Measurements from ENCODE around the gene CT55. TPM values are rescaled to one million over a fixed set of nuclear protein-coding genes. Genes with fewer than 3 reads are reported as not detected.
A peak's percentile ranks its signal among the peaks of the same experiment; 100 is the strongest.
"Not testable (repeated sequence)": the region's sequence is repeated elsewhere in the genome, so short reads cannot be mapped to it uniquely, and the experiment has no call there.

CT55 gene
- total RNA-seq = not detected
- long read RNA-seq = 0 reads

DNA sequence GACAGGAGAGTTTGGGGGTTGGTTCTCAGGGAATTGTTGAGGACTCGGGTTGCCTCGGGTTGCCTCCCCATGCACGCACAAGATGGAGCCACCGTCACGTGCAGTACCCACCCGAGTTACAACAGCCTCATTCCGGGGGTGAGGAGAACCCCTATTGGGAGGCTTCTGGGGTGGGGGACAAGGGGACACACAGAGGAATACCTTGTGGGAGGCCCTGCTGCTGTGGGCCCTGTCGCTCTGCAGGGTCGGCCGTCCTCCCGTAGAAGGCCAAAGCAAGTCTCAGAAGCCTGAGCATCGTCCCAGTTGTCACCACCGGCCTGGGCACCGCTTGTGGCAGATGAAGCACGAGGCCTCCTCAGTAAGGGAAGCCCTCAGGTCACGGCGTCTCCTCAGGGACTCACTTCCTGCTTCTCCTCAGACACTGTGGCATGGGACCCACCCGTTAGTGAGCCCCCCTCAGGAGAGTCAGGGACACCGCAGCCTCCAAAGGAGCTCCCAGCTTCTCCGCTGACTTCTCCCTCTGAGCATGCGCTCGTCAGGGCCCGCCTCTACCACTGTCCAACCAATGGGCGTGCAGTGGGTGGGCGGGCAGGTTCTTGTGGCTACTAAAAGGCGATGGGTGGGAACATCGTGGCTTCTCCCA lies at the start of gene CT55:
TSS of gene CT55 (minus strand) at position 522 of the 643 bp plus-strand sequence. CDS start at position 295, 227 bp downstream.
- intact Hi-C loops (cut with DNase I) = no loop called here
- ATAC-seq (no peak), DNase-seq (ENCODE audit: missing footprints) (no peak)

DNA sequence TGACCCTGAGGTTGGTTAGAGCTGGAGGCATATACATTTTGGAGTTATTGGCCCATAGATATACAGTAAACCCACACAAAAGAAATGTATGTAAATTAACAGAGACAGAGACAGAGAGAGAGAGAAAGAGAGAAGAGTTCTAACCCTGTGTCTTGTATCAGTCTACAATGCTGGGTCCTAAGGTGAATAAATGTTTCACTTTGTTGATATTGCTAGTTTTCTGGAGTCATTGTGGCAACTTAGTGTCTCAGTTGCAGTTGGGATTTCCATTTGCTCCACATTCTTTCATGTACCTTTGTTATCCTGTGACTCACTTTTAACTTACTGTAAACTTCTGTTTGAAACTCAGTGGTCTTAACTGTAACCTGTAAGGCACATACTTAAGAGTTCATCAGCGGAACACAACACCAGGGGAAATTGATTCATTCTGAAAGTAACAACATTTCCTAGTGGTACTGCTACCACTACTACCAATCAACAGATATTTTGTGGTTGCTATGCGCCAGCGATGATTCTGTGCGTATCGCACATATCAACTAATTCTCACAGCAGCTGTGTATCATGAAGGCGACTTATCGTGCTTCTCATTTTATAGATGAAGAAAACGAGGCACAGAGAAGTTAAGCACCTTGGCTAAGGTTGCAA lies 42.1 kb upstream of the CT55 start:
- intact Hi-C loops (cut with DNase I) = no loop called here
- ATAC-seq (no peak), DNase-seq (ENCODE audit: missing footprints) (no peak)

DNA sequence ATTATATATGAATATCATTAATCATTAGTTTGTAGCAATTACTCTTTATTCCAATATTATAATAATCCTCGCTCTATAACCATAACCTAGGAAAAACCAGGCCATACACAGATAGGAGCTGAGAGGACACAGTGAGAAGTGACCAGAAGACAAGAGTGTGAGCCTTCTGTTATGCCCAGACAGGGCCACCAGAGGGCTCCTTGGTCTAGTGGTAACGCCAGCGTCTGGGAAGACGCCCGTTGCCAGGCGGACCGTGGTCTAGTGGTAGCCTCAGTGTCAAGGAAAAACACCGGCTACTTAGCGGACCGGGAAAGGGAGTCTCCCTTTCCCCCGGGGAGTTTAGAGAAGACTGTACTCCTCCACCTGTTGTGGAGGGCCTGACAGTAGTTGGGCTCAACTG lies 35.2 kb upstream of the CT55 start:
- peak; percentile 60 for DNase-seq (ENCODE audit: missing footprints)
- ATAC-seq; intact Hi-C loops (cut with DNase I): not testable (repeated sequence)

- DNase-seq (ENCODE audit: missing footprints) (no peak), ATAC-seq (no peak)
- intact Hi-C loops (cut with DNase I) = no loop called here
Observed at GRCh38 chrX:135200297-135200696, 29.1 kb upstream of the CT55 start.

GRCh38 chrX:135194684-135195083 lies 23.5 kb upstream of the CT55 start:
- intact Hi-C loops (cut with DNase I) = no loop called here
- no peak for ATAC-seq
- no peak for DNase-seq (ENCODE audit: missing footprints)

DNA sequence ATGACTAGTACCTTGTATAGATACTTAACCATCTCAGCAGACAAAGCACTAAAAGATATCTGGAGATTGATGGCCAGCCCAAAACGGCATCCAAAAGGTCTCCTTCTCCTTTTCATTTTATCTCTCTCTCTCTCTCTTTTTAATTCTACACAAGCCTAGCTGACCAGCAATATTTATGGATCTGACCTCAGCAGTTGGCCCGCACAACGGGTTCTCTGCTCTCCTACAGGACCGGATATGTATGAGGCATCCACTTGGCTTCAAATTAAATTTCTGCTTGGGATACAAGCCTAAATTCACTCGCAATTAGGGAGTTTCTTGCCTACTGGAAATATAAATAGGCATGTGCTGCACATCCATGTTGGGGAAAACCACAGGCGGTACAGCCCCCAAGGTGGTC lies 22.5 kb upstream of the CT55 start:
- no peak for ATAC-seq
- DNase-seq (ENCODE audit: missing footprints) = no peak

DNA sequence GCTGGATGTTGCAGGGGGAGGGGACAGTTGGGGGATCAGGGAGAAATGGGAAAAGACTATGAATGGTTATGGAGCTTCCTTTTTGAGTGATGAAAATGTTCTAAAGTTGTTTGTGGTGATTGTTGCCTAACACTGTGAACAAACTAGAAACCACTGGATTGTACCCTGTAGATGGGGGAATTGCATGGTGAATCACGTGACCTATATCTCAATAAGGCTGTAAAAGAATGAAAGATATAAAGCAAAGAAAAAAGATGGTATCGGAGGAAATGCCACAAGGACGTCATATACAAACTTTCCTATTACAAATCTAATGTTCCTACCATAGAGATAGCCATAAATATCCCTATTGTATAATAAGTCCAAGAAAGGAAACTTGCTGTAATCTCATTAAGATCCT lies 20.6 kb upstream of the CT55 start:
- intact Hi-C loops (cut with DNase I) = no loop called here
- ATAC-seq (no peak), DNase-seq (ENCODE audit: missing footprints) (no peak)

More for the DNA sequence above, 22.5 kb upstream of the CT55 start:
- intact Hi-C loops (cut with DNase I) = no loop called here

DNA sequence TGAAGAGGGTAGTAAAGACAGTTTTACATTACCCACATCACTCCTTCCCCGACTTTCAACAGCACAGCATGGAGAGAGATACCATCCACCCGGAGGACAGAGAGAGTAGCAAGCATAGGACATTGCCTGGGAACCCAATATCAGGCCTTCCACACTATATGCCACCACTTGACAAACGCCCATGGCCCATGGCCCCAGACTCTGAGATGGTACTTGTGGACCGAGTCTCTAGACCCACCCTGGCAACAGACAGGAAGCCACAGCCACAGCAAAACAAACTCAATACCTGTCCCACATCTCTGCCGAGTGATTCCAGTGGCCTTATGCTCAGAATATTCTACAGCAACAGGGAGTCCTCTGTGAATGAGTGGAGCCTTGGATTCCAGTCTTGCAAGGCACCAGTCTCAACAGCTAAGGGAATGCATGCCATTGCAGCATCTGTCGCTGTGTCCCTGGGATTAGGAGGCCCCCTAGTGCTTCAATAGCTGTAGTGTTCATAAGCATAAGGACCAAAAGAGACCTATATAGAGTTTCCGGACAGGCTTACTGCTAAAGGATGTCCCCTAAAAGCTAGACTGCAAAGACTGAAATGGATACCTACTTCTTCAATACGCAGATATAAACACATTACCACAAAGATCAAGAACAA lies 14.7 kb upstream of the CT55 start:
- intact Hi-C loops (cut with DNase I) = no loop called here
- DNase-seq (ENCODE audit: missing footprints) = no peak
- peak; percentile 56 for ATAC-seq

GRCh38 chrX:135178636-135179035 lies 7.4 kb upstream of the CT55 start:
- DNase-seq (ENCODE audit: missing footprints) (no peak), ATAC-seq (no peak)
- intact Hi-C loops (cut with DNase I) = no loop called here

DNA sequence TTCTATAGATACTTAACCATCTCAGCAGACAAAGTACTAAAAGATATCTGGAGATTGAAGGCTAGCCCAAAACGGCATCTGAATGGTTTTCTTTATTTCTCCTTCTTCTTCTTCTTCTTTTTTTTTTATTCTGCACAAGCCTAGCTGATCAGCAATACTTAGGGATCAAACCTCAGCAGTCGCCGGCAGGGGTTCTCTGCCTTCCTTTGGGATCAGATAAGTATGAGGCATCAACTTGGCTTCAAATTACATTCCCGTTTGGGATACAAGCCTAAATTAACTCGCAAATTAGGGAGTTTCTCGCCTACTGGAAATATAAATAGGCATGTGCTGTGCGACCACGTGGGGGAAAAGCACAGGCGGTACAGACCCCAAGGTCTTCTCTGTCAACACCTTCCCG lies 730 bp downstream of the CT55 start:
- no peak for DNase-seq (ENCODE audit: missing footprints)
- ATAC-seq = no peak
- intact Hi-C loops (cut with DNase I) = no loop called here

GRCh38 chrX:135169534-135169933 lies 1.7 kb downstream of the CT55 start:
- DNase-seq (ENCODE audit: missing footprints); intact Hi-C loops (cut with DNase I); ATAC-seq: not testable (repeated sequence)

- no peak for ATAC-seq
- DNase-seq (ENCODE audit: missing footprints) = no peak
- intact Hi-C loops (cut with DNase I) = no loop called here
Observed at GRCh38 chrX:135168486-135168885, 2.7 kb downstream of the CT55 start.

- ATAC-seq; intact Hi-C loops (cut with DNase I); DNase-seq (ENCODE audit: missing footprints): not testable (repeated sequence)
Observed at GRCh38 chrX:135154688-135155087, 16.5 kb downstream of the CT55 start.

- intact Hi-C loops (cut with DNase I); DNase-seq (ENCODE audit: missing footprints); ATAC-seq: not testable (repeated sequence)
Observed at GRCh38 chrX:135126145-135126544, 45.1 kb downstream of the CT55 start.

DNA sequence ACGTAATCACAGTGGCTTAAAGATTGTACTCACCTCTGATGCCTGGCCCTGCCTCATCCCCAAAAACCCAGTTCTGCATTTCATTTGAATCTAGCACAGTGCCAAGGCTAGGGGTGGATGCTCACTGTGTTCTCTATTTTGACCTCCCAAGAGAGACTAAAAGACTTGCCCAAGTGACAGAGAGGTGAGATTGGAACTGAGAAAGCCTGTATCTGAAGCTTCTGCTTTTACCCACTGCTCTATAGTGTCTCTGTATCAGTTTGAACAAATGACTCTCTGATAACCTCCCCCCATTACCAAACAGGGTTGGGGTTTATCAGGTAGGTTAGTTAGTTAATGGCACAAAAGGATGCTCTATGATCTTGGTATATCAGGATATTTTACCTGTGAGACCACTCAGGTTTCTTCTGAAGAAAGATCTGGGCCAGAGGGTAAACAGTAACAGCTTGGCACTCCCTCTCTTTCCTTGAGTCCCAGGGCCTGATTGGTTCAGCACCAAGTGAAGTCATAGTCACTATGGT lies 51.1 kb downstream of the CT55 start, which contains the start of gene ETDB:
TSS of gene ETDB (minus strand) at position 471 of the 521 bp plus-strand sequence. CDS start 1,265 bp downstream, outside the sequence.
- DNase-seq (ENCODE audit: missing footprints); ATAC-seq; intact Hi-C loops (cut with DNase I): not testable (repeated sequence)

- intact Hi-C loops (cut with DNase I); DNase-seq (ENCODE audit: missing footprints); ATAC-seq: not testable (repeated sequence)
Observed at GRCh38 chrX:135116064-135116463, 55.1 kb downstream of the CT55 start.

DNA sequence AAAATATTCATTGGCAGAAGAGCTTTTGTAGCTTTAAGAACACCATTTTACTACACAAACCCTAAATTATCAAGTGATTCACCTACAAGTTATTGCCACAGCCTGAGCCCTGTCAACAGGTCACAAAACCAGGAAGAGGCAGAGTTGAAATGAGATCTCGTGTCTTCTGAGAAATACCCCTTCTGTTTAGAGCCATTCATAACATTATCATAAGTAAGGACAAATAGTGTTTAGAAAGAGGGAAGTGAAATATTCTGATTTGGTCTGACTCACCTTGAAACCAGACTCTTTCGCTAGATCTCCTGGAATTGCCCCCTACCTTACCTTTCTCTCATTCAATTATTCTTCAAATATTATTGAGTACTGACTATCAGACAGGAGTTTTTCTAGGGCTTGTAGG lies 56.8 kb downstream of the CT55 start:
- no peak for ATAC-seq
- intact Hi-C loops (cut with DNase I) = no loop called here
- DNase-seq (ENCODE audit: missing footprints) = no peak

GRCh38 chrX:135112743-135113142 lies 58.5 kb downstream of the CT55 start:
- DNase-seq (ENCODE audit: missing footprints) = no peak
- intact Hi-C loops (cut with DNase I) = no loop called here
- no peak for ATAC-seq

- intact Hi-C loops (cut with DNase I) = no loop called here
- DNase-seq (ENCODE audit: missing footprints) = no peak
- no peak for ATAC-seq
Observed at GRCh38 chrX:135112096-135112729, 59.0 kb downstream of the CT55 start.

Measured in Right ventricle myocardium inferior (tissue), 1 donor.